Activated CD8-positive, alpha-beta memory T cell treated with anti-CD3 and anti-CD28 coated beads for 36 hours (primary cell): ENCODE data around the gene RANGAP1. TPM values are rescaled to one million over a fixed set of nuclear protein-coding genes. Genes with fewer than 3 reads are reported as not detected.

ENCODE experiments used
- CTCF ChIA-PET: fragments of 350-600 bp; sonication (Branson Sonifier 250); formaldehyde crosslinking; loops from one replicate; lab custom pipeline; 2021; ENCODE audit warnings: antibody characterized with exemption; lab: Charles Lee
- POLR2A ChIA-PET: fragments of 350-600 bp; sonication (Branson Sonifier 250); formaldehyde crosslinking; loops from one replicate; lab custom pipeline; 2021; ENCODE audit warnings: antibody characterized with exemption; lab: Charles Lee
- total RNA-seq, 2 experiments: library from RNA; stranded (reverse); gene quantifications; one replicate each; pipeline ENCODE4 v1.2.3, GENCODE V29; 2021

The RANGAP1 gene
- total RNA-seq, 2 experiments from 2014 or later: 176 to 178 TPM

DNA sequence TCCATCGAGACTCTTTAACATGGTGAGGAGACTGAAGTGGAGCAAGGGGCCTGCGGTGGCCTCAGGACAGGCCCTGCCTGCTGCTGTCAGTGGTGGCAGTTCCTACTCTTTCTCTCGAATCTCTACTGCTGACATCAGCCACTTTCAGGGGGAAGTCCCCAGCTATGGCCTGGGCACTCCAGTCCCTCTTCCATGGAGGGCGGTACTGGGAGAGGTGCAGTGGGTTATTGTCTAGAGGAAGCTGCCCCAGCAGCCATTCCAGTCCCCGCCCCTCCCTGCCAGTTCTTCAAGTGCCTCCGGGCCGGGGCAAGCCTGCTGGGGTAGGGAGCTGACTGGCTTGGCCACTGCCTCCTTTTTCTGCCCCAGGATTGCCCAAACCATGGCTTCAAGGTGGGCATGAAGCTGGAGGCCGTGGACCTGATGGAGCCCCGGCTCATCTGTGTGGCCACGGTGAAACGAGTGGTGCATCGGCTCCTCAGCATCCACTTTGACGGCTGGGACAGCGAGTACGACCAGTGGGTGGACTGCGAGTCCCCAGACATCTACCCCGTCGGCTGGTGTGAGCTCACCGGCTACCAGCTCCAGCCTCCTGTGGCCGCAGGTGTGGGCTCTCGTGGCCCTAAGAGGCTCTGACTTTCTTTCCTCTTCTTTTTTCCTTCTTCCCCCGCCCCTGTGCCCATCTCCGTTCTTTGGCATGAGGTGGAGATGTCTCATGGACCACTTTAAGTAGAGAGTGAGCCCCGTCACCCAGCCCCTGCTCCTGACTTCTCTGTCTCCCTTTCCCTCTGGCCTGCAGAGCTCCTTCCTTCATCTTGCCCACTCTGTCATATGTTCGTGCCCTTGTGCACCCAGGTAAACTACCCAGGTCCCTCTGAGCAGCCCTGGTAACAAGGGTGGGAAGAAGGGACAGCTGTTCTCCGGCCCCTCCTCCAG is 59.0 kb downstream of the RANGAP1 start:
- CTCF ChIA-PET: interaction anchor here (0.7 to 2.3 kb wide), 3 partner anchors 11 to 304 kb away, joined by 3 to 8 read pairs (median 5); no protein-coding TSS in a partner anchor
- POLR2A ChIA-PET: interaction anchor here (0.6 kb wide), 1 partner anchor 115 kb away, joined by 3 read pairs; no protein-coding TSS in a partner anchor

DNA sequence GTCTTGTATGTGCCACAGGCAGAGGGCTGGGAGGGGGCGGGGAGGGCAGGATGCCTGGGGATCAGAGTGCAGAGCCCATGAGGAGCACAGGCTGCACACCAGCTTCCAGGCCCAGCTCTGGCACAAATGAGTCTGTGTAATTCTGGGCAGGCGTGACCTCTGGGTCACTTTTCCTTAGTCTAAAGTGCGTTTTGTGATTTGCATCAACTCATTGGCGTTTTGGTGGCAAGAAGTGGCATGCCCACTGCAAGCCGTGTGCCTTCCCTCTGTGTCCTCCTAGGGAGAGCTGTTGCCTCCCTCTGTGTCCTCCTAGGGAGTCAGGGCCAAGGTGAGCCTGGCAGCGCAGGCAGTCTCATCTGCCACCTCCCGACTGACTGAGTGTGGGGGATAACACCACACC is 62.5 kb downstream of the RANGAP1 start:
- POLR2A ChIA-PET: no interaction called here
- CTCF ChIA-PET: no interaction called here

DNA sequence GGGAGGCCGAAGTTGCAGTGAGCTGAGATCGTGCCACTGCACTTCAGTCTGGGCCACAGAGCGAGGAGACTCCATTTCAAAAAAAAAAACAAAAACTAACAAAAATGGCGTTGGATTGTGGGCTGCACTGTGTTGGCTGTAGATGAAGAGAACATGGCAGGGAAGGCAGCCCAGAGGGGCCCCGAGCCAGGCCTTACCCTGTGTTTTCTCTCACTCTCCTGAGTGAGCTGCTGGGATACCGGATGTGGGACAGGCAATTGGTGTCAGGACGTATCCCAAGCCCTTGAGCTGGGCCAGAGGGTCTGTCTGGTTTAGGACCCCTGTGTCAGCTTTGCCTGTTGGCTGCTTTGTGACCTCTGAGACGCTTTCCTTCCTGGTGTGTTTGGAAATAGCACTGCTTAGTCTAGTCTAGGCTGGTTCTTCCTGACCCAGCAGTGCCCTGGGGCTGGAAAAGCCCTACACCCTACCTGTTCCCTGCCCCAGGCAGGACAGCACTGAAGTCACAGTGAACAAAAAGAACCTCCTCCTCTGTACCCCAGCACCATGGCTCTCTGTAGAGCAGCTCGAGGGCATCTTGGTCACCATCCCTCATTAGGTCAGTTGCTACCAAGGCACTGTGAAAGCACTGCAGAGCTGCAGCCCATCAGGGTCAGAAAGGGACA is 63.0 kb downstream of the RANGAP1 start:
- POLR2A ChIA-PET: no interaction called here
- CTCF ChIA-PET: no interaction called here

DNA sequence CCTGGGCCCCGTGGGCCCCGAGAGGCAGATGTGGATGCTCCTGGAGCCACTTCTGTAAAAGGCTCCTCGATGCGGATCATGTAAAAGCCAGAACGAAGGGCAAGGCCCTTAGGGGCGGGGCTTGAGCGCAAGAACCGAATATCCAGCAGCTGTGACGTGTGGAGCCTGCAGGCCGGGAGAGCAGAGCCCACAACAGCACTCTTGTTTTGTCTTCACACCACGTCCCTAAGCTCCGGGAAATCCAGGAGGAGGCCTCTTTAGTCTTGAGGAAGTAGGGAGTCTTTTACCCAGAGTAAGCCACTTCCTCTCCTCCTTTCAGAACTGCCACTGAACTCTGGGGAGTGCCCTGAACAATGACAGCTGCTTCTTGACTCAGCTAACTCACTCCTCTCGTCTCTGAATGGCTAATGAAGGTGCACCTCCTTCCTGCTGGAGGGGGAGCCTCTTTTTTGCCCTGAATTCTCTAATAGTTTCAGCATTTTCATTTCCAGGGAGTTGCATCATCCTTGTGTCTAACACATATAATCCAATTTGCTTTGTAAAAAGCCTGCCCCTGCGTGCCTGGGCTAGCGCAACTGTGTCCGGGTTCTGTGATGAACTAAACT is 68.3 kb downstream of the RANGAP1 start:
- ChIA-PET CTCF (interaction anchor here (0.6 kb wide), 1 partner anchor 11 kb away, joined by 3 read pairs; no protein-coding TSS in a partner anchor), POLR2A (interaction anchor here (0.8 kb wide), 1 partner anchor 243 kb away, joined by 3 read pairs; no protein-coding TSS in a partner anchor)

DNA sequence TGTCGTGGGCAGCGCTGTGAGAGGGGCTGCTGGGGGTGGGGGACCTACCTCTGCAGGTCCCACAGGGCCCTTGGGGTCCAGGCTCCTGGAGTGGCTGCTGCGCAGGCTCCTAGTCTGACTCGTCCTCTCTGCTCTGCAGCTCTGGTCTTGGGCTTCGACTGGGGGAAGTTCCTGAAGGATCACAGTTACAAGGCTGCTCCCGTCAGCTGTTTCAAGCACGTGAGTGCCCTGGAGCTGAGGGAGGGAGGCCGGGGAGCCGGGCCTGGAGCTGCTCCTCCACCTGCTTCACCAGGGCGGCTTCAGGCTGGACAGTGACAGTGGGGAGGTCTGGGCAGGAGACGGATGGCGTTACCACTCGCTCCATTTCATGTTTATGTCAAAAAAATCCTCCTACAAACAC is 69.0 kb downstream of the RANGAP1 start:
- ChIA-PET POLR2A (interaction anchor here (0.8 kb wide), 1 partner anchor 243 kb away, joined by 3 read pairs; no protein-coding TSS in a partner anchor), CTCF (interaction anchor here (0.6 kb wide), 1 partner anchor 10 kb away, joined by 3 read pairs; no protein-coding TSS in a partner anchor)

DNA sequence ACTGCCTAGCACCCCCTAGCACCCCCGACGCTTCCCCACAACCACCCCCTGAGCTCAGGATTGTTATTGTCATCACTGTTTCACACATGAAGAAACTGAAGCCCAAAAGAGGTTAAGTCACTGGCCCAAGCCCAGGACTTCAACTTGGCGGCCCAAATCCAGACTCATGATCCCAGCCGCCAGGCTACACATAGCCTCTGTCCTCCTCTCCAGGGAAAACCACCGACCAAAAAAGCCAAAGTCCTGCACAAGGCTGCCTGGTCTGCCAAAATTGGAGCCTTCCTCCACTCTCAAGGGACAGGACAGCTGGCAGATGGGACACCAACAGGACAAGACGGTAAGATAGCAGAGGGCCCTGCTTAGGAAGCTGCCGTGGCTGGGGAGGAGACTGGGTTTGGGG is 70.1 kb downstream of the RANGAP1 start:
- POLR2A ChIA-PET: no interaction called here

DNA sequence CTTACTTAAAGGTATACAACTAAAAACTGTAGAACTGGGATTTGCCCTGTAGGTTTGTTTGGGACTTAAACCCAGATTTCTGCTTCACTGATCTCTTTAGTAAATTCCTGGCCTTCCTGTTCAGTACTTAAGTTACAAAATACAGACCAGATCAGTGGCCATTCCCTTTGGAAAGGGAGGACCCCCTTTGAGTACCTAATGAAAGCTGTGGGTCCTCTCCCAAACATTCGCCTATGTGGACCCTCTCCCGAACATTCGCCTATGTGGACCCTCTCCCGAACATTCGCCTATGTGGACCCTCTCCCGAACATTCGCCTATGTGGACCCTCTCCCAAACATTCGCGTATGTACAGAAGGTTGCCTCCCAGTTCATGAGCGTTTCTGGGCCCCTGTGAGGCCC is 70.6 kb downstream of the RANGAP1 start:
- CTCF ChIA-PET: interaction anchor here (1.1 kb wide), 1 partner anchor 23 kb away, joined by 3 read pairs; no protein-coding TSS in a partner anchor
- POLR2A ChIA-PET: no interaction called here

More for the DNA sequence above, 70.1 kb downstream of the RANGAP1 start:
- CTCF ChIA-PET: interaction anchor here (0.6 to 1.1 kb wide), 2 partner anchors 12 to 22 kb away, joined by 3 read pairs; no protein-coding TSS in a partner anchor

DNA sequence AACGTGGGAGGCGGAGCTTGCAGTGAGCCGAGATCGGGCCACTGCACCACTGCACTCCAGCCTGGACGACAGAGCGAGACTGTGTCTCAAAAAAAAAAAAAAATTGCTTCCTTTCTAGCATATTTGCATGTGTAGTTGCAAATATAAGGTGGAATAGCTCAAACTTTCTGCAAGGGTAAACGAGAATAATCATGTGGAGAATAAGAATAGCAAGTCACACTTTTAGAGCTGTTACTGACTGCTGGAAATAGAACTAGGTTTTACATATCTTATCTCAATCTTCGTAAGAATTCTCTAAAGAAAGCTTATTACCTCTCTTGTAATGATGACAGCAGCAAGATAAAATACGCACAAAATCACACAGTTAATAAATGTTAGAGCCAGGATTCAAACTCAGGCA is 79.3 kb downstream of the RANGAP1 start:
- CTCF ChIA-PET: interaction anchor here (0.7 to 2.3 kb wide), 3 partner anchors 9 to 284 kb away, joined by 3 to 8 read pairs (median 3); no protein-coding TSS in a partner anchor
- POLR2A ChIA-PET: interaction anchor here (0.7 to 0.9 kb wide), 2 partner anchors 10 to 95 kb away, joined by 4 to 8 read pairs; partner anchors contain the start of gene ZC3H7B

DNA sequence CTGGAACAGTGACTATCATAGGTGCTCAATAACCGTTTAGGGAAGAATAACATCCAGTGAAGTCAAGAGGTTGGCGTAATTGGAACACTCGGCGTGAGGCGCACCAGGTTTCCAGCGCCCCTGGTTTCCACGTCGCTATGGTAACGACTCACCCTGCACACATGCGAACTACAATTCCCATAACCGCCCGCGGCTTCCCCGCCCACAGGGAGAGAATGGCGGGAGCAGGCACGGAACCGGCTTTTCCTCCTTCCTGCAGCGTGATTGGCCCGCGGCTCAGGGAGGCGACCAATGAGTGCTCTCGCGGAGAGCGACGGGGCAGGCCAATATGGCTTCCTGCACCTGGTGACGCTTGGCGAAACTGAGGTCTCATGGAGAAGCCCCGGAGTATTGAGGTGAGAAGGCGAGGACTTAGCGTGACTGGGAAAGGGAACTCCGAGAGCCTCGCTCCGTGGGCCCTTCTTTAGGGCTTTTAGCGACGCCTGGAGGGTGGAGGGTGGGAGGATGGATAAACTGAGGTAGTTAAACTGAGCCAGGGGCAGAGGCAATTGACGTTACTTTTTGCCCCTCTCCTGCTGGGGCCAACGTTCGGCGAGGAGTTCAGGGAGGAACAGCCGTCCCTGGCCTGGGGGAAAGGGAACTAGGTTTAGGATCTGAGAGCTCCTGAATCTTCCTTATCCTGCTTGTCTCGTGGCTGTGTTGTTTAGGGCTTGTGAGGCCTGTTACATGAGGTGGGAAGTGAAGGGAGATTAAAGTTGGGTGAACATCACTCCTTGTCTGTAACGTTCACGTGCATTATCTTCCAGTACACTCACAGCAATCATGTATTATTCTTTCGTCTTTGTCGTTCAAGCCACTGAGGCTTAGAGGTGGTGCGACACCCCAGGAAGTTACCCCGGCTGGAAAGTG is 80.7 kb downstream of the RANGAP1 start, which contains the start of gene L3MBTL2:
Gene L3MBTL2, plus strand, starts transcription at position 321 of the 909 bp plus-strand sequence. Its CDS starts 51 bp downstream, at position 372.
- ChIA-PET CTCF (no interaction called here), POLR2A (interaction anchor here (0.5 kb wide), 1 partner anchor 1938 kb away, joined by 5 read pairs; no protein-coding TSS in a partner anchor)

DNA sequence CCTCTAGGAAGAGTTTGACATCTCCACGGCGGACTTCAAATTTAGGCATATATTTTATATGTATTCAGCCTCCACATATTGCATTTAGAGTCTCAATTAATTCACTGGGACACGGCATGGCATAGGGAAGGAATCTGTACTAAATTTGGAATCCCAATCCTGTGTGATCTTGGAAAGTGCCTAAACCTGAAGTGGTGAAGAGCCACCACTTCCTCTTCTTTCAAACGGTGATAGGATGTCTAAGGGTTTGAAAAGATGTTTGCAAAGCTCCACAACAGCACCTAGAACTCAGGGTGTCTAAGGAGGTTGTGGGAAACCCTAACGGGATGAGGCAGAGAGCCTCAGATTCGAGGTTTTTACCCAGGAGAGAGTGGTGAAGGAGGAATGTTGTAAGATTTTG is 81.9 kb downstream of the RANGAP1 start:
- CTCF ChIA-PET: no interaction called here
- POLR2A ChIA-PET: no interaction called here

DNA sequence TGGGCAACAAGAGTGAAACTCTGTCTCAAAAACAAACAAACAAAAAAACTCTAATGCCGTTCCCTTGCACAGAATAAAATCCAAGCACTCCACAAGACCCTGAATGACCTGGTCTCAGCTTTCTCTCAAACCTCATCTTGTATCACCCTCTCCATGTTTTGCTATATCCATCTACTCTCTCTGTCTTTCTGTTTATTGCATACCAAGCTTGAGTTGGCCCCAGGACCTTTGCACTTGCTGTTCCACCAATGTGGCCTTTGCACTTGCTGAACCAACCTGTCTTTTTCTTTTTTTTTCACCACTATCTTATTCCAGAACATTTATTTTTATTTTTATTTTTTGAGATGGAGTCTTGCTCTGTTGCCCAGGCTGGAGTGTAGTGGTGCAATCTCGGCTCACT is 82.9 kb downstream of the RANGAP1 start:
- ChIA-PET POLR2A (no interaction called here), CTCF (no interaction called here)

DNA sequence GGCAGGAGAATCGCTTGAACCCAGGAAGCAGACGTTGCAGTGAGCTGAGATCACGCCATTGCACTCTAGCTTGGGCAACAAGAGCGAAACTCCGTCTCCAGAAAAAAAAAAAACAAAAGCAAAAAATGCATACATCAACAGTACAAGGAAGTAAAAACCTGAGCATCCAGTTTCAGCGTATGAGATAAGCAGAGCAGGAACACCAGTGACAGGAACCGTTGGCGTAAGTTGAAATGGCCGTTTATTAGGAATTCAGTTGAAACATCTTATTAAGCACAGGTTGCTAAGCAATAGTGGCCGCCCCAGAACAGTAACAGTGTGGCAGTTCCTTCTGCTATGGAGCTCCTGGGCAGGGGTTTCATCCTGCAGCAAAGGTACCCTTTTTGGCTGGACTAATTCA is 84.8 kb downstream of the RANGAP1 start:
- POLR2A ChIA-PET: no interaction called here
- CTCF ChIA-PET: interaction anchor here (1.6 kb wide), 1 partner anchor 37 kb away, joined by 4 read pairs; no protein-coding TSS in a partner anchor

DNA sequence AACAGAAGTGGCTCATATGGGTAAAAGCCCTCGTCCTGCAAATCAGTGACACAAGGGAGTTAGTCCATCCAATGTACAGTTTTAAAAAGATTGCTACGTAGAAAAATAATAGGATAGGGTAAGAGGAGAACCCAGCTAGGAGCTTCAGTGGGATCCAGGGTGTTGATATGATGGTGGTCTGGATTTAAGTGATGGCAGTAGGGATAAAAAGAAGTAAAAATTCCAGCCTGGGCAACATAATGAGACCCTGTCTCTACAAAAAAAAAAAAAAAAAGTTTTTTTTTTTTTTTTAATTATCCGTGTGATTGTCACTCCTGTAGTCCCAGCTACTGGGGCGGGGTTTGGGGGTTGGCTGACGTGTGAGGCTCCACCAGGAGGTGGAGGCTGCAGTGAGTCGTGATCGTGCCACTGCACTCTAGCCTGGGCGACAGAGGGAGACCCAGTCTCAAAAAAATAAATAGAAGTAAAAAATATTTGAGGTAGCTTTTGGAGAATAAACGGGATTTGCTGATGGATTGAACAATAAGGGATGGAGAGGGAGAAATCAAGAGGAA is 87.9 kb downstream of the RANGAP1 start:
- POLR2A ChIA-PET: interaction anchor here (0.5 to 1.3 kb wide), 5 partner anchors 9 to 195 kb away, joined by 3 to 4 read pairs (median 3); no protein-coding TSS in a partner anchor
- CTCF ChIA-PET: interaction anchor here (0.6 to 1.8 kb wide), 7 partner anchors 9 to 1271 kb away, joined by 3 to 8 read pairs (median 6); no protein-coding TSS in a partner anchor

DNA sequence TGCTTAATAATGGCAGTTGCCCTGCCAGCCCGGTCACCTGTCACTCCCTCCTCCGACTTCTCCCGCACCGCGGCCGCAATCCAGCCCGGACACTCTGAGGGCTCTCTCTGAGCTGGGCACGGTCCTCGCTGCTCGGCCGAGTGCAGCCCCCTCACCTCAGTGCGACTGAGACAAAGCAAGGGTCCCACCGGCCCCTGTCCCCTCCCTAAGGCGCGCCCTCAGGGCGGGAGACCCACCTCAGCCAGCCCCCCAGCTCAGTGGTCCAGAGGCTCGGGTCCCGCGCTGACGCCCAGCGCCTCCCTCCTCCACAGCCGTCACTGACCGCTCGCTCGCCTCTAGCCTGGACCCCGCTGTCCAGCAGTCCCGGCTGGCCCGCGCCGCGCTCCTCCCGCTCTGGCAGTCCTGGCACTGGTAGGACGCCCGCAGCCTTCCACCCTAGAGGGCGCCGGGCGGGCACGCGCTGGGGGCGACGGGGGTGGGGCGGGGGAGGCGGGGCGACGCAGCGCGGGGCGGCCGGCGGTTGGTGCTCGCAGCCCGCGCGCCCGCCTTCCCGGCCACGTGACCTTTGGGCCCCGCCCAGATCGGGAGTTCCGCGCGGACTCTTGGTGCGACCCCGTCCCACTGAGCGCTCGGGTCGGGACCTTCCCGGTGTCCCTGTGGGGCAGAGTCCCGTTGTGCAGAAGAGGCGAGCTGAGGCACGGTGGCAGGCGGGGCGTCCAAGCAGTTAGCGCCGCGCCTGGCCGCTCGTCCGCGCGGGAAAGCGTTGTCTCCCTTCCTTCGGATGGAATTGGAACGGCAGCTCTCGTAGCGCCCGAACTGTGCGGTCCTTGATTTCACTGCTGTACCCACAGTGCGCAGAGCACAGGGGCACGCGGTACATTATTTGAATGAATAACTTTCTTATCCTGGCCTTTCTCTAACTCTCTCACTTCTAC is 88.7 kb downstream of the RANGAP1 start:
- ChIA-PET POLR2A (interaction anchor here (0.6 to 1.3 kb wide), 3 partner anchors 9 to 569 kb away, joined by 3 to 8 read pairs (median 4); no protein-coding TSS in a partner anchor), CTCF (interaction anchor here (0.6 to 1.8 kb wide), 5 partner anchors 10 to 461 kb away, joined by 3 to 8 read pairs (median 5); no protein-coding TSS in a partner anchor)
